NCI-H2107 (cell line): Measurements from ENCODE around the gene UNKL.
A peak's percentile ranks its signal among the peaks of the same experiment; 100 is the strongest.

Experiments
- DNase-seq: peaks from one replicate; lab custom pipeline; 2025; lab: John Stamatoyannopoulos, UW

UNKL gene

DNA sequence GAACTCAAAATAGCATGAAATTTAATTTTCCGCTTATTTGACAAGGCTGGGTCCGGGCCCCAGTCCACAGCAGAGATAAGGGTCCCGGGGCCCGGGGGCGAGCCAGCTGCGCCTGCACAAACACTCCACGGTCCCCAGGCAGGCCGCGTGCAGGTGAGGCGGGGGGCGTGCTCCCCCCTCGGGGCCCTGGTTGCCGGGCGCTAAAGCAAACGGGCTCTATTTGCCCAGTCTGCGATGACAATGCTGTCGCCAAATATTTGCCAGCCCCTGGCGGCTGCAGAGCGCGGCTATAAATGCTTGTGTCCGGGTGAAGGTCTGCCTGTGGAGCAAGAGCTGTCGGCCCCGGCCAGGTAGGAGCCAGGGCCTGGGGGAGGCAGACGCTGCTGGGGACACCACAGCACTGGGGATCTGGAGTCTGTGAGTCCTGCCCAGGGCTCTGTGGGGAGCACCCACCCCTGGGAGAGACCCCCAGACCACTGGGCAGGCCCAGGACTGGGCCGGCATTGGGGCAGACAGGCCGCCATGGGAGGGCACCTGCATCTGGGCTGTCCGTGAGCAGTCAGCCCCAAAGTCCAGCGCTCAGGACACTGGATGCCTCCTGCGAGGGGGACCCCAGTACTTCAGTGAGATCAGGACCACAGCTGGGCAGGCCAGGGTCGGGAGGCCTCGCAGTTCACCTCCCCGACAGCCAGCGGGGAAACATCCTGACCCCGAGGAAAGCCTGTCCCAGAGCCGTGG, 16.4 kb upstream of the UNKL start, which contains the start of gene PERCC1:
PERCC1 (plus strand) TSS at position 320 of the 738 bp plus-strand sequence. CDS start 1,516 bp downstream, outside the sequence.
- DNase-seq: no peak

DNA sequence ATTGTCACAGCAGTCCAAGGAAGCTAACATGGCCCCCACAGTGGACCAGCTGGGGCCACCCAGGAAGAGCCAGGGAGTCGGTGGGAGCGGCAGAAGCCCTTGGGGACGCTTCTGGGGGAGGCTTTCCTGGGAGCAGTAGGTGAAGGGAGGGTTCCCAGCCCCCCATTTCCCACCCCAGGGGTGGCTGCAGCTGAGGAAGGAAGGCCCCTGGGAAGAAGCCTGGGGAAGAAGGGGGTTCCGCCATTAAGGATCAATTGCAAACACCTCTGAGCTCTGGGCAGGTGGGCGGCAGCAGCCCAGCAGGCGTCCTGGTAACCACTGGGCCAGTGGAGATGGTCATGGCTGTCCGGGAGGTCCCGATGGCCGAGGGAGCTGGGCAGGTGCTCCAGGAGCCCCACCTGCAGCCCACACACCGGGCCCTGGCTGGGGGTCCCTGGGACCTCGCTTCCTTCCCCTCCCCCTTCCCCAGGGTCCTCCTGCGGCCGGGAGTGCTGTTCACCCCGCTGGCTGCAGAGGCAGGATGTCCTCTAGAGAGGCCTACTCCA, 15.8 kb upstream of the UNKL start:
- DNase-seq: no peak

DNA sequence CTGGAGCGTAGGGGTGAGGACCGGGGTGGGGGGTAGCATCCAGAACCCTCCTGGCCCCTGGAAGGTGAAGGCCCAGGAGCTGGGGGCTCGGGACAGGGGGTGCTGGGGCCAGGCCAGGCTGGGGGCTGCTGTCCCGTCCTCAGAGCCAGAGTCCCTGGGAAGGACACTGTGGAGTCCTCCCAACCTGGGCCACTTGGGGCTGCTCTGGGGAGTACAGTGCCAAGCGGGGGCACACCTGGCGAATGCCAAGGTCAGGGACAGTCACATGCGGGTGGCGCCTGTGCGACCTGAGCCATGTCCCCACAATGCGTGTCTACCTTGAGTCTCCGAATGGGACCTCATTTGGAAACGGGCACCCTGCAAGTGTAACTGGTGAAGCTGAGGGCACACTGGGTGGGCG, 15.1 kb upstream of the UNKL start:
- DNase-seq: no peak

DNA sequence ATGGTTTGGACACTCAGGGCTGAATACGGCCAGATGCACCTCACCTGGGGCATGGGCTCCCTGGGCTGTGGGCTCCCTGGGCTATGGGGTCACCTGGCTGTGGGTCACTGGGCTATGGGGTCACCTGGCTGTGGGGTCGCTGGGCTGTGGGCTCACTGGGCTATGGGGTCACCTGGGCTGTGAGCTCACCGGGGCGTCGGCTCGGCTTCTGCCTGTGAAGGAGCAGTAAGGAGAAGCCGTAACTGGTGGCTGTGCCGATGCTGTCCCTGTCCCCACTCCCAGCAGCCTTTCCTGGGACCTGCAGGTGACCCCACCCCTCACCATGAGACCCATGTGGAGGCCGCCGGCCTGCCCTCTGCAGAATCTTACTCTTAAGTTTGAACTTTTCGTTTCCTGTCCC, 14.5 kb upstream of the UNKL start:
- no peak for DNase-seq

DNA sequence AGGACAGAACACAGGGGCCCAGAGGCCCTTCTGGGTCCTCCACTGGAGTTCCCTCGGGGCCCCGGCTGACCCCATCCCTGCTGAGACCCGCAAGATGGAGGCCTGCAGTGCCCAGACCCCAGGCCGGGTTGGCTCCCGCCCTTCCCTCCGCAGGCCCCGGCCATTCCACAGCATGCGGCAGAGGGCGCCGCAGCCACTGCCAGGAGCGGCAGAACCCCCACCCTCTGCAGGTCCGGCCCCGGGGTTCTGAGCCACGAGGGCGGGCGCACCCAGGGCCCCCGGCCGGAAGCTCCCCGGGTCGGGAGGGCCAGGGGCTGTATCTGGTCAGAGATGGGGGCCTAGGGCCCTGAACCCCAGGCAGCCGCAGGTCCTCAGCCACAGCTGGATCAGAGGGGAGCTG, 14.0 kb upstream of the UNKL start:
- no peak for DNase-seq

DNA sequence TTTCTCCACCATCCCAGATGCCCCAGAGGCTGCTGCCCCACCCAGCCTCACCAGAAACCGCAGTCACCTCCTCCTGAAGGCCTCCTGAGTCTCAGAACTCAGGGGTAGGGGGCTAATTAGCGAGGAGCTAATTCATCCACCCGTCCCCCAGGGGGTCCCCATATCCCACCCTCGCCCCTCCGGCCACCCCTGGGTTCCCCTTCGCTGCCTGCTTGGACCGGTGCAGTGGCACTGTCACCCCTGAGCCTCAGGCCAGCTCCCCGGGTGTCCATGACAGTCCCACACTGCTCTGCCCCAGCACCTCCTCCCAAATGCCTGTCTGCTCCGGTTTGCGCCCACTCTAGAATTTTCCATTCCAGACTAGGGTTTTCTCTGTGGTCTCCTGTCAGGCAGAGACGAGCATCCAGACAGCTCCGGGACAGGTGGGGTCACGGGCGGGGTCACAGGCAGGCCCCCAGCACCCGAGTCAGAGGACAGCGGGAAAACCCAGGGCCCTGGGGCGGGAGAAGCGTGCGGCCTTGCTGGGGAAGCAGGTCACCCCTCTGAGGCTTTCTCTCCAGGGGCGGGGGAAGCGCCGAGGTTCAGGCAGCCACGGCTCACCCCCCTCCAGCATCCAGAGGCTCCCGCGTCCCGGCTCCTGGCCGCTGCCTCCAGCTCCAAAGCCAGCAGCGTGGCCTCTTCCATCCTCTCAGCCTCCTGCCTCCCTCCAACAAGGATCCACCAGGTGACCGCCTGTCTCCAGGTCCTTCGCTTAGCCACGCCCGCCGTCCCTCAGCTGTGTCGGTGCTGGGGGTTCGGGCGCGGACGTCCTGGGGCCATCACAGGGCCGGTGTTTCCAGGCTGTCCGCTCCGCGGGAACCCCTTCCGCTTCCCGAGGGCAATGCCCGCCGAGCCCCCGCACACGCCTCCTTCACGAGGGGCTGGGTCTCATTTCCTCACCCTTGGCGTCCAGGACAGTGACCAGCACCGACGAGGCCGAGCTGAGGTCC, 13.3 kb upstream of the UNKL start:
- DNase-seq: no peak

DNA sequence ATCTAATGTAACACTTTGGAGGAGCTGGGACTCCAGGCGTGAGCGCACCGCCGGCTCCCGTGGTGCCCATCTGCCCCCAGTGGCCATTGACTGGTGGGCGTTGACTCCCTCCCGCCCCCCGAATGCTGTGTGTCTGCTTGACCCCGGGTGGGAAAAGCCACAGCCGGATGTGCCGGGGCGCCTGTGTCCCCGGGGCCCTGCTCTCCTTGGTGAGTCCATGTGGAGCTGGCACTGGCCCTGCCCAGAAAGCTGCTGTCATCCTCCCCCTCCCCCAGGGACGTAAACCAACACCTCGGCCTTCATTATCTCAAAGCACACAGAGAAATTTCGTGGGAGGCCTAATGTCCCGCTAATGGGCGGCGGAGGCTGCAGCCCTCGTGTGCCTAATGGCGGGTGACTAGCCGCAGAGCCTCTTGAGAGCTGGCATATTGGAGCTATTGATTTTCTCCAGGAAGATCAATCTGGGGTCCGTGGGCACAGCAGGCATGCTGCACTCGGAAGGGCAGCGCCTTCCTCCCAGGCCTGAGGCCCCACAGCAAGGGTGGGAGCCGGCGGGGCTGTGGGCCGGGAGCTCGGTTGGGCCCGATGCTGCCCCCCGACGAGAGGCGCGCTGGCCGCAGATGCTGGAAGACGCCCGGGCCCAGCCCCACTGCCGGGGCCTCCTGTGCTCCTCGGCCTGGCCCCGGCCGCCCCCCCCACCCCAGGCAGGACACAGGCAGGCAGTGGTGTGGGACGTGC, 12.4 kb upstream of the UNKL start:
- DNase-seq: peak; percentile 78

DNA sequence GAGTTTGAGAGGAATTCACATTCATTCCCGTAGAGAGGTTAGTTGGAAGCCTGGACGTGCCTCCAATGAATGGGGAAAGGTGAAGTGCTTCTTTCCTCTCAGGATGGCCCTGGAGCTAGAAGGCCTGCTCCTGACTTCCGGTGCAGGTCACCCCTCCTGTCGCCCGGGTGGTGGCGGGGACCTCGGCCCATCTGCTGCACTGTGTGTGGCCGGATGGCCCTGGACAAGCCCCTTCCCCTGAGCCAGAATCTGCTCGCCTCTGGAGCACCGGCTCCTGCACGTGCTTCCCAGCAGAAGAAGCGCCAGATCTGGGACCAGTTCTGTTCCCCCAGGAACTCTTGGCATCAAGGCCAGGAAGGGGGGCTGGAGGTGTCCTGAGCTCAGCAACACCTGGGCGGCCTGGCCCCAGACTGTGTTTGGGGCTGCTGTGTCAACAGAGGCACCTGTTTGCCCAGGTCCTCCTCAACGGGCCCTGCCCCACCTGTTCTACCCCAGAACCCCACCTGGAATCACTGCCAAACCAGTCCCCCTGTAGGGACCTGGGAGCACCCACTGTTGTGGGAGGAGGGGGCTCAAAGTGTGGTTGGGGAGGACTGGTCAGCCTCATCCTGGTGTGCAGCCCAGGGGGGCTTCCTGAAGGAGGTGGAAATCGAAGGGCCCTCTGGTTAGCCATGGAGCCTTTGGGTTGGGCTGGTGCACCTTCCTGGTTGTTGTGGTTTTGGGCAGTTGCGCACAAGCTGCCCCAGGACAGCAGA, 11.3 kb upstream of the UNKL start:
- no peak for DNase-seq

DNA sequence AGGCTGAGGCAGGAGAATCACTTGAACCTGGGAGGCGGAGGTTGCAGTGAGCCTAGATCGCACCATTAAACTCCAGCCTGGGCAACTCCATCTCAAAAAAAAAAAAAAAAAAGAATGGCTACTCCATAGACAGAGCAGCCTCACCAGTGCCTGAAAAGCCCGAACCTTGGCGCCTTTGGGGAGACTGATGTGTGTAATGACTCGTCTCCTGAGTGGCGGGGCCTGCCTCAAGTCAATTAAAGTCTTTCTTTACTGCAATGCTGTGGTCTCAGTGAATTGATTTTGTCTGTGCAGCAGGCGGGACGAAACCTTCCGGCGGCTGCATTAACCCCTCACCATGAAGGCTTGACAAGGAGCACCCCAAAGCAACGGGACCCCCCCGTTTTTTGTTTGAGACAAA, 9.5 kb upstream of the UNKL start:
- no peak for DNase-seq

DNA sequence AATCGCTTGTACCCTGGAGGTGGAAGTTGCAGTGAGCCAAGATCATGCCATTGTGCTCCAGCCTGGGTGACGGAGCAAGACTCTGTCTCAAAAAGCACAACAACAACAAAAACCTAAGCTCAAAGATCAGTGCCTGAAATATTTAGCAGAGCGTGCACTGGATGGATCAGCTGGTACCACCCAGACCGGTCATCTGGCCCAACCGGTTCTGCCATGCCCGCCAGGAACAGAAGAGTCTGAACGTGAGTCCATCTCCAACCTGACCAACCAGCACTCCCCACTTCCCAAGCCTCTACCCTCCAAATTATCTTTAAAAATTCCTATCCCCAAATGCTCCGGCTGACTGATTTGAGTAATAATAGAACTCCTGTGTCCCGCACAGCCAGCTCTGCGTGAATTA, 7.6 kb upstream of the UNKL start:
- no peak for DNase-seq

DNA sequence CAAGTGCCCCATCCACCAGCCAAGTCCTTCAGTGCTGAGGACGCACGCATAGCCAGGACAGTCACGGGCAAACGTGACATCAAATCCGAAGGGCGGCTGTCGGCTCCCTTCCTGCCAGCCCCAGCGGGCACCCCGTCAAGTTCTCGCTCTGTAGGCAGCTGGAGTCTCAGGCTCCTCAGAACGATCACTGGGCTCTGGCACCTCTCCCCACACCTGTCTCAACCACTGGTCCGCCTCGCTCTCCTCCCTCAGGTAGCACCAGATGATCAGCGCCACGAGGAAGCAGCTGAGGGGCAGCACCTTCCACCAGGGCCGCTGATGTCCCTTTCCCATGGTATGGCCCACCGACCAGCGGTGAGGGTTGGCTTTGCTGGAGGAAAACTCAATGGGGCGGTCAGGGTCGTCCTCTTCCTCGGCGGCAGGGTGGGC, 5.6 kb upstream of the UNKL start:
- no peak for DNase-seq

DNA sequence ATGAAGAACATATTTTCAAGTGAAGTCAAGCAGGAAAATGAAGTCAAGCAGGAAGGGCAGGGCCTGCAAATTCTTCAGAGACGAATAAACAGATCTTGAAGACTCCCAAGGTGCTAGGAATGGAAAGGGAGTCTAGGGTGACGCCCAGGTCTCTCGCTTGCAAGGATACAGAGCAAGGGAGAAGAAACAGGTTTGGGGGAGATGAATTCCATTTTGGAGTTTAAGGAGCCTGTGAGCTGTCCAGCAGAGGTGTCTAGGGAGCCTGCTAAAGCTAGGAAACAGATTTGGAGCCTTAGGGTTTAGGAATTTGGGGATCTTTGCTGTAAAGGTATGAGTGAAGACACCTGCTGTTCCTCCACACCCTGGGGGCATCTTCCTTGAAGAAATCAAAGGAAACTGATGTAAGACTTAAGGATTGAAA, 2.0 kb upstream of the UNKL start:
- no peak for DNase-seq

DNA sequence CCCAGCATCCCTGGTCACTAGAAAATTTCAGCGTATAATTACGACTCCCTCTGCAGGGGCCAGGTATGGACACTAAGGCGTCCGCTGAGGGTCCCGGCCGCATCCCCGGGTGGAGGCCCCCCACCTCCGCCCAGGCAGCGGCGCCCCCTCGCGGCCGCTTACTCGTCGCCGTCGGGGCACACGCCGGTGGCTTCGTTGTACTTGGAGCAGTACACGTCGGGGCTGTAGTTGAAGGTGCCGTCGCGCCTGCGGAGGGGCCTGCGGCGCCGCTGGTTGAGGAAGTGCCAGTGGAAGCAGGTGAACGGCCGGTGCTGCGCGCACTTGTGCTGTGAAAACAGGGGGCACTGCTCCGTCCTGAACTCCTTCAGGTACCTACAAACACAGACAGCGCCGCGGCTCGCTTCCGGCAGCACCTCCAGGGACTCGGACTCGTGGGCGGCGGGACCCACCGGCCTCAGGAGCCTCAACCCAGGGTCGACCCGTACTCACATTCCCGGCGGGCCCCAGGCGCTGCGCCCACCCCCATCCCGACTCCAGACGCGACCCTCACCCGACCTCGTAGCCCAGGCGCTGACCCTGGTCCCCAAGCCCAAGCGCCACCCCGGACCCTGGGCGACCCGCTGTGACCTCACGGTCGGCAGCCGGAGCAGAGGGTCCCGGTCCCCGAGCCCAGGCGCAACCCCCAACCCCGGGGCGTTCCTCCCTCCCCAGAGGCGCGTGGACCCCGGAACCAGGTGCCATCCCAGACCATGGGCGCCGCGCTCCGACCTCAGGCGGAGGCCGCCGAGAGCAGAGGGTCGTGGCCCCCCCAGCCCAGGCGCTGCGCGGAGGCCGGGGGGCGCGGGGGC, 596 bp downstream of the UNKL start:
- DNase-seq: peak; percentile 14

DNA sequence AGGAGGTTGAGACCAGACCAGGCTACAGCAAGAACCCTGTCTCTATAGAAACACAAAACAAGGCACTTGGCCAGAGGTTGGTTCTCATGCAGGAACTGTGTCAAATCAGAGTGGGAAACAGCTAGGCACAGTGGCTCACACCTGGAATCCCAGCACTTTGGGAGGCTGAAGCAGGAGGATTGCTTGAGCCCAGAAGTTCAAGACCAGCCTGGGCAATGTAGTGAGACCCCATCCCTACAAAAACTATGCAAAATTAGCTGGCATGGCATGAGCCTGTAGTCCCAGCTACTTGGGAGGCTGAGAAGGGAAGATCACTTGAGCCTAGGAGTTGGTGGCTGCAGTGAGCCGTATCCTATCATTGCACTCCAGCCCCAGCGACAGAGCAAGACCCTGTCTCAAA, 1.7 kb downstream of the UNKL start:
- DNase-seq: no peak

DNA sequence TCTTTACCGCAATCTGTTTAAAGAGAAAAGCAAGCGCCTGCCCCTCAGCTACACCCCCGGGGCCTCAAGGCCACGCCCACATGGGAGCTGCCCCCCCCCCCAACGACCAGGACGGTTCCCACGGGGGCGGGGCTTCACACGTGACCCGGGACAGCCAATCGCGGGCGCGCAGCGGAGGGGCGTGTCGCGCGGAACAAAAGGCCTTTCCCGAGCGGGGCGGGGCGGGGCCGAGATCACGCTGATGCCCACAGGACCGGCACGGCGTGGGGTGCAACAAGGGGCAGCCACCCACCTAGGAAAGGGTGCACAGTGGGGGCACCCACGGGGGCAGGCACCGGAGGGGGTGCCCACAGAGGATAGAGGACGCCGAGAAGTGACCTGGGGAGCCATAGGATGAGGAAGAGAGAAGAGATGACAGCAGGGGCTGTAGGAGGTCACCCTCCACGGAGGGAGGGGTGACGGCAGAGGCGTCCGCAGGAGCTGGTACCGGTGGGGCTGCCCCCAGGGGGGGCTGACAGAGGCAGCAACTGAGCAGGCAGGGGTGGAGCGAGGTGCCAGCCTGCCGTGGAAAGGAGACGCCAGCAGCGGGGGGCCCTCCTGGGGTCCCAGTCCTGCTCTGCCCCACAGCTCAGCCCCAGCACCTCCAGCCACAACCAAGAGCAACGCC, 6.2 kb downstream of the UNKL start:
- DNase-seq: peak; percentile 82

DNA sequence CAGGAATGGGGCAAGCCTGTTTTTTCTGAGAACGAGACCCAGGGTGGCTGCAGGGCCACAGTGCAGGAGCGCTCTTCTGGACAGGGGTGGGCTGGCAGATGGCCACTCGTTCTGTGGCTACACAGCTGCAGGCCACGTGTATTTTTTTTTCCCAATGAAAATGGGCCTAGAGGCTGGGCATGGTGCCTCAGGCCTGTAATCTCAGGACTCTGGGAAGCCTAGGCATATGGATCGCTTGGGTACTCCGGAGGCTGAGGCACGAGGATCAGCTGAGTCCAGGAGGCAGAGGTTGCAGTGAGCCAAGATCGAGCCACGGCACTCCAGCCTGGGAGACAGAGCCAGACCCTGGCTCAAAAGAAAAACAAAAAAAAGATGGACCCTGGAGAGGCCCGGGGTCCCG, 6.8 kb downstream of the UNKL start:
- DNase-seq: no peak

DNA sequence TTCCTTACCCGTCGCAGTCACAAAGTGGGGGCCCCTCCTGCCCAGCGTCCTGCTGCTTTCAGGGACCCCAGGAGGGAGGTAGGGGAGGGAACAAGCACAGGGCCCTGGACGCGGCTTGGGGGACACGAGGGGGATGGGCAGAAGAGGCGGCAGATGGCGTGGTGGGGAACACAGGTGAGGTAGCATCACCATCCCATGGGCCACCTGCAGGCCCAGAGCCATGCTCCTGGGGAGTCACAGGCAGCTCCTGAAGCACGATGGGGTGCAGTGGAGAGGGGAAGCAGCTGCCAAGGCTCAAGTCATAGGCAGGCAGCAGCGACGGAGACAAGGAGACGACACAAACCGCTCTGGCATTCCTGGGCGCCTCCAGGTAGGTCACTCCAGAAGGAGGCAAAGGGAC, 10.8 kb downstream of the UNKL start:
- DNase-seq: no peak

DNA sequence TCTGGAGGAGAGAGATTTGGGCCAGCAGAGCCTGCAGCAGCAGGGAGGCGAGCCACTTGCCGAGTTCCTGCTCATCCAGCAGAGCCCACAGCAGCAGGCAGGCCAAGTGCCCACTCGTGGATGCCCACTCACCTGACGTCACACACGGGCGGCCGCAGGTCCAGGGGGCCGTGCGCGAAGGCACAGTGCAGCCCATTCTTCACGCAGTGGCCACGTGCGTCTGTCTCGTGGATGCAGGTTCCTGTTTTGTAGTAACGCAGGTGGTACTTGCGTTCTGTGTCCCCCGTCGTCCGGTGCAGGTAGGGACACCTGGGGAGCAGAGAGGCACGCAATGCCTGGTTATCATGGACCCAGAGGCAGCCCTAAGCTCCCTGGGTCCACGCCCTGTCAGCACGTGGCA, 11.5 kb downstream of the UNKL start:
- DNase-seq: no peak

DNA sequence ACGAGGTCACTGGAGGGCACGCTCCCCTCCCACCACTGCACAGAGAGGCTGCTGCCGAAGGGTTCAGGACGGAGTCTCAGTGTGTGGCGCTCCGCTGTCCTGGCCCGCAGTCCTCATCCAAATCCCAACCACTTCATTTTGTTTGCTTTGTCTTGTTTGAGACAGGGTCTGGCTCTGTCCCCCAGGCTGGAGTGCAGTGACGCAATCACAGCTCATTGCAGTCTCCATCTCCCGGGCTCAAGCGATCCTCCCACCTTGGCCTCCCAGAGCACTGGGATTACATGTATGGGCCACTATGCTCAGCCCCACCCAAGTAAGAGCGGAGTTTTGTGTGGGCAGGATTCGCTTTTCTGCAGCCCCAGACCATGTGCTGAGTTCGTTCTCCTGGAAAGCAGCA, 12.7 kb downstream of the UNKL start:
- DNase-seq: no peak
